HL-60/S4 (cell line): Measurements from ENCODE around the gene SH3PXD2B.

Source experiments
- in situ Hi-C: fragments of 300-500 bp; cut with MboI; formaldehyde crosslinking; loops from 2 replicates; pipeline ENCODE4 v1.14.3; 2022; ENCODE audit warnings: low sequenced_read_pairs

Gene SH3PXD2B

DNA sequence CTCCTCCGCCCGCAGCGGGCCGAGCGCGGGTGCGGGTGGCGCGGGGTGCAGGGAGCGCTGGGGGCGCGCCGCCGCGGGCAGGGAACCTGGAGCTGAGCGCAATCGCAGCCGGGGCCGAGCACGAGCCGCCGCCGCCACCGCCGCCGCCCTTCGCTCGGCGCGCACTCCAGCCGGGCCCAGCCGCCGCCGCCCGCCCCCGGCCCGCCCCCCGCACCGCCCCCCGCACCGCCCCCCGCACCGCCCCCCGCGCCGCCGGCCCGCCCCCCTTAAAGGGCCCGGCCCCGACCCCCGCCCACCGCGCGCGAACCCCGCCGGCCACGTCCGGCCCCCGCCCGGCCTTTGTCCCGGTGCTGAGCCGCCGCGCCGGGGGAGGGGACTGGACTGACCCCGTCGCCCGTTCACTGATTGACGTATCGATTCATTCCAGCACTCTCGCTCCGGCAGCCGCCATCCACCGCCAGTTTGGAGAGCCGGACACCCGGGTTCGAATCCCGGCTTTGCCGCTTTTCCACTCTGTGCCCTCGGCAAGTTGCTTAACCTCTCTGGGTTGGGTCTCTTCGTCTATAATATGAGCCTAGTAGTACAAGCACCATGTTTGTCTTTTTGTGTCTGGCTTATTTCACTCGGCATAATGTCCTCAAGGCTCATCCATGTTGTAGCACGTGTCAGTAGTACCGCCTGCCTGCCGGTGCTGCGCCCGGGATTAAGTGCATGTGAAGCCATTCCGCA lies at the start of gene SH3PXD2B:
Gene SH3PXD2B (minus strand): TSS at position 168 of the 729 bp plus-strand sequence. CDS start 173 bp downstream, outside the sequence.
- in situ Hi-C loops, result no loop called here

DNA sequence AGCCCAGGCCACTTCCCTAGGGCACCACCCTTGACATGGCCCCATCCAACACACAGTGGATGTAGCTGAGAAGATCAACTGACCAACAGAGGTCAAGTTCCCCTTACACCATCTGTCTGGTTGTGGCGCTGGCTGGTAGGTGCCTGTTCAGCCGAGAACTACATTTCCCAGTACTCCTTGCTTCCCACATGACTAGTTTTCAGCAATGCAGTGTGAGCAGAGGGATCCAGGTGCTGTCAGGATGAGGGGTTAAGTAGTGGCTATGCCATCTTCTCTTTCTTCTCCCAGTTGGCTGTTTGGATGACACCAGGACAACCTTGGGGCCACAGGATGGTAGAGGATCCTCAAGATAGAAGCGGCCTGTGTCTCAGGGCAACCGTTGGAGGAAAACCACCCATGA lies 48.6 kb upstream of the SH3PXD2B start:
- in situ Hi-C loops, result no loop called here

DNA sequence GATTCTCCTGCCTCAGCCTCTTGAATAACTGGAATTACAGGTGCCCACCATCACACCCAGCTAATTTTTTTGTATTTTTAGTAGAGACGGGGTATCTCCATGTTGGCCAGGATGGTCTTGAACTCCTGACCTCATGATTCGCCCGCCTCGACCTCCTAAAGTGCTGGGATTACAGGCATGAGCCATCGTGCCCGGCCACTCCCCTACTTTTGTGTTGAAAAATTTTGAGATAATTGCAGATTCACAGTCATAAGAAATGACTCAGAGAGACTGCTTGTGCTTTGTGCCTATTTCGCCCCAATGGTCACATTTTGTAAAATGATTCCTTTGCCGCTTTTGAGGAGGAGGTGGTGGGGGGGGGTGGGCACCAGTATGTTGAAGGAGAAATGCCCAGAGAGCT lies 48.1 kb upstream of the SH3PXD2B start:
- in situ Hi-C loops, result no loop called here

DNA sequence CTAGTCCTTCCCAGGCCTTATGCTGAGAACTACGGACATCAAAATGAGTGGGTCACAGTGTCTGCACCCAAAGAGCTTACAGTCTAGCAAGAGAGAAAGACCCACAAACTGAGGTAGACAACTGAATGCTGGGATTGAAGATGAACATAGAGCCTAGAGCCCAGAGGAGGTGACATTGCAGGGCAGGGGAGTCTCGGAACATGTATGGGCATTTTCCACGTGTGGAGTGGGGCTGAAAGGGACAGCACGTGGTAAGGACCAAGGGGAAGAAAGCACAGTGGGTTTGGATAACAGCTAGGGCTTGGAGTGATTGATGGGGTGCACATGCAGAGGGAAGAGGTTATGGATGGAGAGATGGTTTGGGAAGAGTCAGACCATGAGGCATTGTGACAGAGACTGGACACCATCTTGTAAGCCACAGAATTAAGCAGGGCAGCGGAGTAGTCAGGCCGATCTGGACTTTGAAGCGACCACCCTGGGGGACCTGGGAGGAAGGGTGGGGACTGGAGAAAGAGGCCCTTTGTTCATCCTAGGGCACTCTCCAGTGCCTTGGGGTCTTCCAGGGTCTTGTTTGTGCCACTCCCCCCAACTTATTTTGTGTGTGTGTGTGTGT lies 47.5 kb upstream of the SH3PXD2B start:
- in situ Hi-C loops, result no loop called here

DNA sequence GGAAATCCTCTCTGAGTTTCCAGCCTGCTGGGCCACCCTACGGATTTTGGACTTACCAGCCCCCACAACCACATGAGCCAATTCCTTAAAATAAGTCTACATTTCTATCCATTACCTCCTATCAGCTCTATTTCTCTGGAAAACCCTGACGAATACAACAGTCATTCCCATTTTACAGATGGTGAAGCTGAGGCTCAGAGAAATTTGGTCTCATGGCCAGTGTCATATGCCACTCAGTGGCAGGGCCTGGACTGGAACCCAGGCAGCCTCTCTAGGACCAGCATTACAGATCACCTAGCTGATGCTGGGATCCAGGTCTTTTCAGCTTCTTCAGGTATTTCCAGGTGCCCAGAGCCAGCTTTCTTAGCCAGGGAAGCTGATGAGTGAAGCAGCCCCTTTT lies 45.0 kb upstream of the SH3PXD2B start:
- in situ Hi-C loops, result loop anchor here (25.0 kb wide), 1 partner anchor 438 kb away; no protein-coding TSS in a partner anchor

DNA sequence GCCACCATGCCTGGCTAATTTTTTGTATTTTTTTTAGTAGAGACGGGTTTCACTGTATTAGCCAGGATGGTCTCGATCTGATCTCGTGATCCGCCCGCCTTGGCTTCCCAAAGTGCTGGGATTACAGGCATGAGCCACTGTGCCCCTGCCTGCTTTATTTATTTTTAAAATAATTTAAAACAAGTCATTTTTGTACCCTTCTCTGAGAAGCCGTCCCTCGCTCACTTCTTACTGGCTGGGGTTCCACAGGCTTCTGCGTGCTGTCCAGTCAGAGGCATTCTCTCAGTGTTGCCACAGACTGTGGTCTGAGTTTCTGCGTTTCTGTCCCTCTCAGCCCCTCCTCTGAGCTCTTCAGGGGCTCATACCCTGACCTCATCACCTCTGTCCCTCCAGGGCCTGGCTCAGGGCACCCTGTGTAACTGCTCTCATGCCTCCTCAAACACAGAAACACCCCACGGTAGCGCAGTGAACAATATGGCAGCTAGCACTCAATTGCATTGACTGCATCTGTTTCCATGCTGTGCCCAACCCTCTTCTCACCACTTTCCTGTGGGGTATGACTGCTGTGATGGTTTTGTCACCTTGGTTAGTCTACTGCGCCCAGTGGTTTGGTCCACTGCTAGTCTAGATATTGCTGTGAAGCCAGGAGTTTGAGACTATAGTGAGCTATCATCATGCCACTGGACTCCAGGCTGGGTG lies 44.3 kb upstream of the SH3PXD2B start:
- in situ Hi-C loops, result loop anchor here (25.0 kb wide), 1 partner anchor 439 kb away; no protein-coding TSS in a partner anchor

DNA sequence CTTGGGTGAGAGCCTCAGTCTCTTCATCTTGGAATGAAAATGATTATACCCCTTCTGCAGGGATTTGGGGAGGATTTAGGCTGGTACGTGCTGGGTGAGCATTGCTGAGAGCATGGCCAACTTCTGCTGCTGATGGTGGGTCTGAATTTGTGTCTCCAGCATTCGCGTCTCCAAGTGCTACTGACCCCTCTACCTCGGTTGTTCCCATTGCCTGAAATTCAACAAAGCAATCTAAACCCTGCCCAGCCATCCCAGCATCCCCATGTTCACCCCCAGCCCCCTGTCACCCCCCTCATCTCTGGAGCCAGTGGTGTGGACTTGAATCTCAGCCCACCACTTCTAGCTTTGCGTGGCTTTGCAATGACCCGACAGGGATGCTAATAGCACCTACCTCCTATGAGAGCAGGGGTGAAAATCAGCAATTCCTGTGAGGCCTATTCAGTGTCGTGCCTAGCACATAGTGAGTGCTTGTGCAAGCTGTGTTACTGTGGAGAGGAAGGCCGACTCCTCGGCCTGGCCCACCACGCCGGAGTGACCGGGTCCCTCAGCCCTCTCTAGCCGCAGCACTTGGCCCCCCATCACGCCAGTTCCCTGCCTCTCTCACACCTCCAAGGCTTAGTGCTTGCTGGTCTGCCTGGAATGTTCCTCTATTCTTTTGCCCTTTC lies 43.4 kb upstream of the SH3PXD2B start:
- in situ Hi-C loops, result loop anchor here (25.0 kb wide), 1 partner anchor 440 kb away; no protein-coding TSS in a partner anchor

DNA sequence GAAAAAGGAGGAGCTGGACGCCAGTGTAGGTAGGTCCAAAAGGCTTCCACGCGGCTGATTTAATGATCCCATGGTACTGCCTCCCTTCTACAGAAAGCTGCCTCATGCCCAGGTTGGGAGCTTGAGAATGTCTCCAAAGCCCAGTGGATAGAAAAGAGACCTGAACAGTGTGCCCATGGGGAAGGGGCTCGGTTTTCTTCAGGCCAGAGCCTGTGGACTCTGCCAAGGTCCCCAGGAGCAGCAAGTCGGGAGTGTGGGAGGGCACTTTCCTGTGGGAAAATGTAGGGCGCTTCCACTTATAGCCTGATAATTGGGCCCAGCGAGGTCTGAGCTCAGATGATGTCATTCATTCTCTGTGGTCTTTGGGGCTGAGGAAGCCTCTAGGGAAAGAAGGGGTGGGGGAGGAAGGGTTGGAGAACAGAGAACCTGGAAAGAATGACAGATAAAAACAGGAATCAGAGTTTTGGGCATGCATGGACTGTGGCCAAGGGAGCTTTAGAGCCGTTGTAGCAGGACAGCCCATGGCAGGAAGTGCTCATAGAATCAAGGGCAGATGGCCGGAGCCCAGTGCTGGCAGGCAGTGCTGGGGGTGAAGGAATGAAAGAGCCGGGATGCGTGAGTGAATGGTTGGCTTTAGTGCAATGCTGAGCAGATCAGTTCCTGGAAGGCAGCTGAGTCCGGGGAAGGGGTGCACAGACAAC lies 42.5 kb upstream of the SH3PXD2B start:
- in situ Hi-C loops, result loop anchor here (25.0 kb wide), 1 partner anchor 440 kb away; no protein-coding TSS in a partner anchor

DNA sequence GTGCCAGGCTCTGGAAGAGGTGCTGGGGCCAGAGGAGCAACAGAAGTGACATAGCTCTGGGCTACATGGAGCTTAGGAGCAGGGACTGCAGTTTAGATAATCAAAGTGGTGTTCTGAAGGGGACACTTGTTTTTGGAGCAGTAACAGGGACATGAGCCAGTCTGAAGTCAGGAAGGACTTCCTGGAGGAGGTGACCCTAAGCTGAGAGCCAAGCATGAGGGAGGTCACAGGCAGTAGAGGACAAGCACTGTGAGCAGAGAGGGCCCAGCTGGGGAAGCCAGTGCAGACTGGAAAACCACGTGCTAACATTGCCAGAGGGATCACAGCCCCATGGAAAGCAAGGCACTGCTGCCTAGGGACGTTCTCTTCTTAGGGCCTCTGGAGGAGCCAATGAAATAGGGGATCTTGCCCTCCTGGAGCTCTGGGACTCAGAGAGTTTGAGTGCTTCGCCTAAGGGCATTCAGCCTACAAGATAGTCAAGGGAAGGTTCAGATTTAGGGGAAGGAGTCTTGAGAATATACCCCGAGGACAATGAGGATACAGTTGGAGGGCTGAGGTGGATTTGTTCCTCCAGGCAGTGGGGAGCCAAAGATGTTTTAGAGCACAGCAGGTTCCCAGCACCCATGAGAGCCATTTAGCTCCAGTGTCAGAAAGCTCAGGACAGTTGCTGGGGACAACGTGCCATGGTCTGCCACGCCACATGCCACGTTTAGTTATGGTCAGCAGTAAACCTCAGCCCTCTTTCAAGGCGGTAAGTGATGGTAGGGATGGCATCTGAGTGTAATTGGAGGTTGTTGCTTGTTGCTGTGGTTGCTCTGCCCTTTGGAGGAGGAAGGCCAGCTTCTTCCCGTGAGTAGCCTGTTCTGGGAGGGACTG lies 40.5 kb upstream of the SH3PXD2B start:
- in situ Hi-C loops, result loop anchor here (25.0 kb wide), 1 partner anchor 442 kb away; no protein-coding TSS in a partner anchor

DNA sequence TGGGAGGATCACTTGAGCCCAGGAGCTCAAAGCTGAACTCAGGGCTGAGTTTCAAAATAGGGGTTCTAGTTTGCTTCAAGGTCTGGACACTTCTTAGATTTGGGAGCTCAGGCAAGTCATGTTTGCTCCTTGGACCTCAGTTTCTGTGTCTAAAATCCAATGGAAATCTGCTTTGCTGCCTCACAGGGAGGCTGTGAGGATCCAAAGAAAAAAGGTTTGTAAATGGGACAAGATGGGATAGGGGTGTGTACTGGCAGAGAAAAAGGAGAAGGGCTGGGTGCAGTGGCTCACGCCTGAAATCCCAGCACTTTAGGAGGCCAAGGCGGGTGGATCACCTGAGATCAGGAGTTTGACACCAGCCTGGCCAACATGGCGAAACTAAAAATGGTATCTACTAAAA lies 39.6 kb upstream of the SH3PXD2B start:
- in situ Hi-C loops, result loop anchor here (25.0 kb wide), 1 partner anchor 443 kb away; no protein-coding TSS in a partner anchor

DNA sequence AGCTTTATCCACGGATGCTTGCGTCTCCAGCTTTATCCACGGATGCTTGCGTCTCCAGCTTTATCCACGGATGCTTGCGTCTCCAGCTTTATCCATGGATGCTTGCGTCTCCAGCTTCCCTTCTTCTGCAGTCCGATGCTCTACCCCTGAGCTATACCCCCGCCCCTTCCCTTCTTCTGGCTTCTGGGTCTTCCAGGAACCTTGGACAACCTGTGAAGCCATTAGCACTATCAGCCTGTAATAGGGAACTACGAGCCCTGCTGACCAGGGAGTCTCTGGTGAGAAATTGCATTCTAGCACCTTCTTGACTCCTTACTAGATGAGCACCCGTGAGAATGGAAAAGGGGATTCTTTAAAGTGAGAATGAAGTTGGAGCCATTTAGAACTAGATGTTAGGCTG lies 39.1 kb upstream of the SH3PXD2B start:
- in situ Hi-C loops, result loop anchor here (25.0 kb wide), 1 partner anchor 444 kb away; no protein-coding TSS in a partner anchor

DNA sequence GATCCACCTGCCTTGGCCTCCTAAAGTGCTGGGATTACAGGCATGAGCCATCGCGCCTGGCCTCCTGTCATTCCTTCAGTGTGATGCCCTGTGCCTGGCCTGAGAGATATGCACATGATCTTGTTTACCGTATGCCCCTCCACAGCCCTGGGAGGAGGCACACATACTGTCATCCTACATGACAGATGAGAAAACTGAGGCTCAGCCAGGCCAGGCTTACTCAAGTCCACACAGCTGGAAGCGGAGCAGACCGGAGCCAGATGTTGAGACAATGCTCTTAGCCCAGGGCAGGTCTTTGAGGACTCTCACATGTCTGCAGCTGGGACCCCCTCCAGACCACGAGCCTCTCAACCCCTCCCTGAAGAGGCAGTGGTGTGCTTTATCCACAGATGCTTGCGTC lies 38.7 kb upstream of the SH3PXD2B start:
- in situ Hi-C loops, result loop anchor here (25.0 kb wide), 1 partner anchor 444 kb away; no protein-coding TSS in a partner anchor

DNA sequence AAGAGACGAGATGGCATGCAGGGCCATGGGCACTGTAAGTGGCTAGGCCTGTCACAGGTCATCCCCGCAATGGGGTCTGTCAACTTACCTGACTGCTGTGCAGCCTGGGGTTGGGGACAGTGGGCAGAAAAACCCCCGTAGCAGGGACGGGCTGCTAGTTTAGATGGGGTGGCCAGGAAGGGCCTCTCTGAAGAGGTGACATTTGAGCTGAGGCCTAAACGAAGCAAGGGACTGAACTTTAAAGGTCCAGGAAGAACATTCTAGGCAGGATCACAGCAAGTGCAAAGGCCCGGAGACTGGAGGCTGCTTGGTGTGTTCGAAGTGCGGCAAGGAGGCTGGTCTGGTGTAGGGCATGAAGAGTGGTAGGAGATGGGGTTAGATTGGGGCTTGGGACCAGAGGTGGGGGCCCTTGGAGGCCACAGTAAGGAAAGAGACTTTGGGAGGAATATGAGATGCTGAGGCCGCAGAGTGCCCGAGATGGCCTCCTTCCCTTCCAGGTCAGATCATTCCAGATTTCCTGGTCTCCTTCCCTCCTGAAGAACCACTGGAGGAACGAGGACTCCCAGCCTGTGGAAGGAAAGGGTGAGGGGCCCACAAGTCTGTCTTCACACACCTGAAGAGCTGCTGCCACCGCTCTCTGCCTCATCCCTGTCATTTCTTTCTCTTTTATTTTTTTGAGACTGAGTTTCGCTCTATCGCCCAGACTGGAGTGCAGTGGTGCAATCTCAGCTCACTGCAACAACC lies 37.9 kb upstream of the SH3PXD2B start:
- in situ Hi-C loops, result loop anchor here (25.0 kb wide), 1 partner anchor 445 kb away; no protein-coding TSS in a partner anchor

DNA sequence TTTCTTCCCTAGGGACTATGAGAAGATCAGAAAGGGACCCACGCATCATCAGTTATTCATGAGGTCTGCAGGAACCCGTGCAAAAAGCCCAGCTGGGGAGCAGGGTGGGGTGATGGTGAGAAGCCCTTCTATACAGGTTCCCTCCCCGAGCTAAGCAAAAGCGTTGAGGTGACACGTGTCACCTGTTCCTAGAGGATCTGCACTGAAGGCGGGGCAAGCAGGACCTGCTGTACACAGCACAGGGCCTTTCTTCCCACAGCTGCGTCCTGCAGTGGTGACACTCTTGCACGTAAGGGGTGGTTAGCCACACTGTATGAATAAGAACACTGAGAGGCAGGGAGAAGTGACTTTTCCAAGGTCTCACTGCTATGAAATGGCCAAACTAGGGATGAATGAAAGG lies 37.2 kb upstream of the SH3PXD2B start:
- in situ Hi-C loops, result loop anchor here (25.0 kb wide), 1 partner anchor 446 kb away; no protein-coding TSS in a partner anchor

DNA sequence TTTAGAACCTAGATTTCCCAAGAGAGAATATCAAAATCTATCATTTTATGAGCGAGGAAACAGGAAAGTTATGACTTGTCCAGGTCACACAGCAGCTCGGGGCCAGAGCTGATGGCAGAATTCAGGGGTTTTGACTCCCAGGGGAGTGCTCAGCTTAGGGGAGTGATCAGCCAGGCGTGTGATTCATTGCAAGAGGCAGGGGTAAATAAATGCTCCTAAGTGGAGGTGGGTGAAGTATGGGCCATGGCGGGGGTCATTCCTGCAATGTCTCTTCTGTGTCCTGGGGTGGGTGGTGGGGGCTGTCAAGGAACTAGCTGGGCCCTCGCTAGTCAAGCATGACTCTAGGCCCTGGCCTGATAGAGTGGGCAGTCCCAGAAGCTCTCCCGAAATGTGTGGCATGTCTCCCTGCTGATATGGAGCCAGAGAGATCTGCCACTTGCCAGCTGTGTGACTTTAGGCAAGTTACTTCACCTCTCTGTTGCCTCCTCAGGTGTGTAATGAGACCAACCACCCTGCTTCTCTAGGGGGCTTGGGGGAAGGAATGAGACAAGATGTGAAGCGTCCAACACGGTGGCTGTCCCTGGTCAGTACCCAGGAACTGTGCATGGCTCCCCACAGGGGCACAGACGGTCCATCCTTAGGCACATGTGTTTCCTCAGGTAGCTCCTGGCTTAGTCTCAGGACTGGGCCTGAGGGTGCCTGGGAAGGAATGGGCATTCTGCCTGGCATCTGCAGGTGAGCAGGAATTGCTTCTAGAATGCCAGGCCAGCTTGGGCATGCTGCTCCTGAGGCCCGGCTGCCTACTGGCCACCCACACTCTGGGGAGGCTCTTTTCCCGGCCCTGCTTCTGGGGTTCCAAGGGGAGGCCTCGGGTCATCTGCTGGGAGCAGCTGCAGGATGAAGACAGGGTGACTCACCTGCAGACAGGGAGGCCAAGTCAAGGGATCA lies 36.5 kb upstream of the SH3PXD2B start:
- in situ Hi-C loops, result loop anchor here (25.0 kb wide), 1 partner anchor 447 kb away; no protein-coding TSS in a partner anchor

DNA sequence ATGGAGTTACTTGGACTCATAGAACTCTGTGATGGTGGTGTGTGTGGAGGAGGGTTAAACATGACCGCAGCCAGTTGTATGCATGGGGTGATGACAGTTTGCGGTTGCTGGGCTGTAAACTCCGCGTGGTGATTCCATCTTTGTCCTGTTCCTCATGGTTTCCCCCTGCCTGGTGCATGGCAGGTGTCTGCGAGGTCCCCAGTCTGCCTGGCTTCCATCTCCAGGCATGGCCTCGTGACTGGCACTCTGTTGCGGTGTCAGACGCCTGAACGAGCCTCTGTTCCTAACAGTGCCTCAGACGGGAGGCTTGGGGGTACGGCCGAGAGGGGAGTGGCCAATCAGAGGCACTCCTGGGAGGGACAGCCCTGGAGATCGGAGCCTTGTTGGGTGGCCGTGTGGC lies 33.9 kb upstream of the SH3PXD2B start:
- in situ Hi-C loops, result loop anchor here (25.0 kb wide), 1 partner anchor 449 kb away; no protein-coding TSS in a partner anchor

DNA sequence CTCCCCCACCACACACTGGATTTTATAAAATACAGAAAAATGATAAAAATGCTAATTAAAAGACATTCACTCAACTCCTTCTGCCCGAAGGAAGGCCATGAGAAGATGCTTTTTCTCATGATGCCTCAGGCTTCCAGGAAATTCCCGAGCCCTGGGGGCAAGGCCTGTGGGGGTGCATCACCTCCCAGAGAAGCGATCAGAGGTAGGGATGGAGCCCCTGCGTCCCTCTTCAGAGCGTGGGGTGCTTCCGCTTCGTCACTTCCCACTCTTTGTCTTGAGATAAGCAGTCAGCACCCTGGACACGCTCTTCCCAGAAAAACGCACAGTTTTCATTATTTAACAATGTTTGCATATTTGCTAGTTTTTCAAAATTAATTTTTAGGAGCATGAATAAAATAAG lies 33.3 kb upstream of the SH3PXD2B start:
- in situ Hi-C loops, result loop anchor here (25.0 kb wide), 1 partner anchor 450 kb away; no protein-coding TSS in a partner anchor
